Caco-2 (cell line): ENCODE data around the gene ADD2. TPM values are rescaled to one million over a fixed set of nuclear protein-coding genes. Genes with fewer than 3 reads are reported as not detected.

Experiments used
- BruUV-seq: library from RNA; stranded (reverse); fragments of 400-500 nt; replicated peaks from 2 replicates; lab custom pipeline; 2021; lab: Mats Ljungman, UMichigan
- CTCF ChIA-PET: fragments of 300-600 bp; sonication (Branson Sonifier 250); formaldehyde crosslinking; loops from one replicate; lab custom pipeline; 2022; ENCODE audit warnings: antibody characterized with exemption; lab: Charles Lee
- POLR2A ChIA-PET: fragments of 300-600 bp; sonication (Branson Sonifier 250); formaldehyde crosslinking; loops from one replicate; lab custom pipeline; 2022; ENCODE audit warnings: antibody characterized with exemption; lab: Charles Lee
- DNase-seq, 2 experiments: peaks; one replicate each; pipeline versions ENCODE4 v3.0.0 to v3.0.0-alpha.2; 2020 to 2022
- H3K27me3 ChIP-seq: replicated peaks from 2 replicates; pipeline ENCODE4 v1.6.0; 2011; ENCODE audit warnings: low read length; ENCODE audit not compliant: control insufficient read depth, insufficient read depth
- H3K36me3 ChIP-seq: 2 replicates; pipeline ENCODE4 v1.5.1; 2011; ENCODE audit warnings: low read length; ENCODE audit not compliant: control insufficient read depth, insufficient read depth
- H3K4me1 ChIP-seq: fragments of 250-450 bp; sonication (Bioruptor Pico); 2 replicates; pipeline ENCODE4 v1.5.1; 2020; ENCODE audit warnings: mild to moderate bottlenecking
- H3K4me3 ChIP-seq: 2 replicates; pipeline ENCODE4 v1.5.1; 2011; ENCODE audit warnings: low read depth, mild to moderate bottlenecking, control low read depth, low read length
- H3K9me3 ChIP-seq: fragments of 250-450 bp; sonication (Bioruptor Pico); 2 replicates; pipeline ENCODE4 v1.5.1; 2020; ENCODE audit warnings: mild to moderate bottlenecking, moderate library complexity
- H3K27ac Mint-ChIP-seq: one replicate; pipeline ENCODE4 v1.8.0; 2022; ENCODE audit warnings: mixed read lengths; ENCODE audit not compliant: unreplicated experiment
- H3K27me3 Mint-ChIP-seq: one replicate; pipeline ENCODE4 v1.8.0; 2022; ENCODE audit warnings: mixed read lengths; ENCODE audit not compliant: insufficient read depth, unreplicated experiment
- H3K36me3 Mint-ChIP-seq: one replicate; pipeline ENCODE4 v1.8.0; 2022; ENCODE audit warnings: mild to moderate bottlenecking, mixed read lengths; ENCODE audit not compliant: insufficient read depth, unreplicated experiment
- H3K4me1 Mint-ChIP-seq: one replicate; pipeline ENCODE4 v1.8.0; 2022; ENCODE audit warnings: low read depth, mixed read lengths; ENCODE audit not compliant: unreplicated experiment
- H3K4me3 Mint-ChIP-seq: one replicate; pipeline ENCODE4 v1.8.0; 2022; ENCODE audit warnings: mild to moderate bottlenecking, moderate library complexity, mixed read lengths; ENCODE audit not compliant: unreplicated experiment
- H3K9me3 Mint-ChIP-seq: one replicate; pipeline ENCODE4 v1.8.0; 2022; ENCODE audit warnings: mixed read lengths; ENCODE audit not compliant: unreplicated experiment
- intact Hi-C: fragments of 100-400 bp; cut with micrococcal nuclease; formaldehyde crosslinking; loops from one replicate; pipeline ENCODE4 v1.10.0; 2022; ENCODE audit not compliant: unreplicated experiment
- total RNA-seq: library from RNA; stranded (reverse); gene quantifications from 2 replicates; pipeline ENCODE4 v1.2.3, GENCODE V29; 2022
- TF ChIP-seq, protein P1 (sequence below), 2 experiments: fragments of 200-600 bp in 1 of 2; IDR thresholded peaks; 1 replicate in 1 of 2; 2 replicates in 1 of 2; pipeline versions ENCODE4 v1.5.1 to v1.8.0; 2011 to 2022; ENCODE audit warnings: antibody characterized with exemption in 1 of 2, control low read depth in 1 of 2, inconsistent platforms in 1 of 2, low read depth in 1 of 2, low read length in 1 of 2, mild to moderate bottlenecking in 1 of 2, moderate library complexity in 1 of 2; ENCODE audit not compliant: insufficient read depth in 1 of 2, severe bottlenecking in 1 of 2, unreplicated experiment in 1 of 2

The ADD2 gene
- total RNA-seq, 1 experiment from 2014 or later: not detected

GRCh38 chr2:70707706-70708105 is 60.3 kb downstream of the ADD2 start:
- H3K4me1 ChIP-seq: no peaks in the 10 kb centered on the region
- TF ChIP-seq, protein P1, sequence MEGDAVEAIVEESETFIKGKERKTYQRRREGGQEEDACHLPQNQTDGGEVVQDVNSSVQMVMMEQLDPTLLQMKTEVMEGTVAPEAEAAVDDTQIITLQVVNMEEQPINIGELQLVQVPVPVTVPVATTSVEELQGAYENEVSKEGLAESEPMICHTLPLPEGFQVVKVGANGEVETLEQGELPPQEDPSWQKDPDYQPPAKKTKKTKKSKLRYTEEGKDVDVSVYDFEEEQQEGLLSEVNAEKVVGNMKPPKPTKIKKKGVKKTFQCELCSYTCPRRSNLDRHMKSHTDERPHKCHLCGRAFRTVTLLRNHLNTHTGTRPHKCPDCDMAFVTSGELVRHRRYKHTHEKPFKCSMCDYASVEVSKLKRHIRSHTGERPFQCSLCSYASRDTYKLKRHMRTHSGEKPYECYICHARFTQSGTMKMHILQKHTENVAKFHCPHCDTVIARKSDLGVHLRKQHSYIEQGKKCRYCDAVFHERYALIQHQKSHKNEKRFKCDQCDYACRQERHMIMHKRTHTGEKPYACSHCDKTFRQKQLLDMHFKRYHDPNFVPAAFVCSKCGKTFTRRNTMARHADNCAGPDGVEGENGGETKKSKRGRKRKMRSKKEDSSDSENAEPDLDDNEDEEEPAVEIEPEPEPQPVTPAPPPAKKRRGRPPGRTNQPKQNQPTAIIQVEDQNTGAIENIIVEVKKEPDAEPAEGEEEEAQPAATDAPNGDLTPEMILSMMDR (IDR thresholded peaks at IDR 0.05; ENCODE audit: insufficient read depth in 1 of 2, low read depth in 1 of 2, low read length in 1 of 2, severe bottlenecking in 1 of 2, unreplicated experiment in 1 of 2): no peak
- no peak overlapping the region for H3K27ac Mint-ChIP-seq
- no peaks in the 10 kb centered on the region for H3K4me1 Mint-ChIP-seq
- BruUV-seq: no TSS peak
- DNase-seq: no peak
- no peaks in the 10 kb centered on the region for H3K36me3 ChIP-seq
- no peaks in the 10 kb centered on the region for H3K27me3 ChIP-seq
- intact Hi-C loops: no loop called here
- peaks cover 13% of the 10 kb centered on the region for H3K27me3 Mint-ChIP-seq
- H3K4me3 Mint-ChIP-seq: no peak overlapping the region
- H3K9me3 ChIP-seq: no peaks in the 10 kb centered on the region
- CTCF ChIA-PET: no interaction called here
- H3K4me3 ChIP-seq: no peak overlapping the region
- POLR2A ChIA-PET: no interaction called here
- no peaks in the 10 kb centered on the region for H3K36me3 Mint-ChIP-seq
- no peaks in the 10 kb centered on the region for H3K9me3 Mint-ChIP-seq

- POLR2A ChIA-PET: no interaction called here
Observed at GRCh38 chr2:70706026-70706795, 61.8 kb downstream of the ADD2 start.

GRCh38 chr2:70705160-70705850 is 62.7 kb downstream of the ADD2 start:
- H3K27ac Mint-ChIP-seq: no peak overlapping the region
- peaks cover 13% of the 10 kb centered on the region for H3K27me3 Mint-ChIP-seq
- no peak overlapping the region for H3K4me3 Mint-ChIP-seq
- H3K9me3 Mint-ChIP-seq: no peaks in the 10 kb centered on the region
- H3K36me3 ChIP-seq: no peaks in the 10 kb centered on the region
- intact Hi-C loops: no loop called here
- no peak overlapping the region for H3K4me3 ChIP-seq
- TF ChIP-seq, protein P1 (IDR thresholded peaks at IDR 0.05; ENCODE audit: insufficient read depth in 1 of 2, low read depth in 1 of 2, low read length in 1 of 2, severe bottlenecking in 1 of 2, unreplicated experiment in 1 of 2): no peak
- ChIA-PET POLR2A (no interaction called here), CTCF (no interaction called here)
- no TSS peak for BruUV-seq
- no peaks in the 10 kb centered on the region for H3K36me3 Mint-ChIP-seq
- H3K4me1 ChIP-seq: no peaks in the 10 kb centered on the region
- H3K4me1 Mint-ChIP-seq: no peaks in the 10 kb centered on the region
- DNase-seq: no peak
- H3K27me3 ChIP-seq: no peaks in the 10 kb centered on the region
- H3K9me3 ChIP-seq: no peaks in the 10 kb centered on the region

More at GRCh38 chr2:70706026-70706795, 61.8 kb downstream of the ADD2 start:
- intact Hi-C loops: no loop called here
- TF ChIP-seq, protein P1 (IDR thresholded peaks at IDR 0.05; ENCODE audit: insufficient read depth in 1 of 2, low read depth in 1 of 2, low read length in 1 of 2, severe bottlenecking in 1 of 2, unreplicated experiment in 1 of 2): no peak
- H3K4me3 ChIP-seq: no peak overlapping the region
- no peaks in the 10 kb centered on the region for H3K9me3 Mint-ChIP-seq
- H3K27me3 Mint-ChIP-seq: peaks cover 13% of the 10 kb centered on the region
- no peaks in the 10 kb centered on the region for H3K9me3 ChIP-seq
- H3K4me1 ChIP-seq: no peaks in the 10 kb centered on the region
- CTCF ChIA-PET: no interaction called here
- no peak overlapping the region for H3K27ac Mint-ChIP-seq
- H3K4me1 Mint-ChIP-seq: no peaks in the 10 kb centered on the region
- no peaks in the 10 kb centered on the region for H3K36me3 Mint-ChIP-seq
- H3K27me3 ChIP-seq: no peaks in the 10 kb centered on the region
- DNase-seq: no peak
- no peak overlapping the region for H3K4me3 Mint-ChIP-seq
- no peaks in the 10 kb centered on the region for H3K36me3 ChIP-seq
- BruUV-seq: no TSS peak
